Activated naive CD4-positive, alpha-beta T cell treated with anti-CD3 and anti-CD28 coated beads for 36 hours (primary cell): Measurements from ENCODE around the gene TPSAB1. TPM values are rescaled to one million over a fixed set of nuclear protein-coding genes. Genes with fewer than 3 reads are reported as not detected.
"Not testable (repeated sequence)": the region's sequence is repeated elsewhere in the genome, so short reads cannot be mapped to it uniquely, and the experiment has no call there.

Source experiments
- CTCF ChIA-PET: fragments of 350-600 bp; sonication (Branson Sonifier 250); formaldehyde crosslinking; loops from one replicate; lab custom pipeline; 2021; ENCODE audit warnings: antibody characterized with exemption; lab: Charles Lee
- DNase-seq: peaks from one replicate; pipeline ENCODE4 v3.0.0-alpha.2; 2020
- H3K27ac Mint-ChIP-seq: one replicate; pipeline ENCODE4 v1.8.0; 2021; ENCODE audit warnings: mild to moderate bottlenecking, mixed read lengths
- H3K27me3 Mint-ChIP-seq: one replicate; pipeline ENCODE4 v1.8.0; 2021; ENCODE audit warnings: low read depth, mixed read lengths
- H3K36me3 Mint-ChIP-seq: one replicate; pipeline ENCODE4 v1.8.0; 2021; ENCODE audit warnings: low read depth, mixed read lengths
- H3K4me1 Mint-ChIP-seq: one replicate; pipeline ENCODE4 v1.8.0; 2021; ENCODE audit warnings: low read depth, mixed read lengths
- H3K4me3 Mint-ChIP-seq: one replicate; pipeline ENCODE4 v1.8.0; 2021; ENCODE audit warnings: mild to moderate bottlenecking, moderate library complexity, mixed read lengths
- H3K9me3 Mint-ChIP-seq: one replicate; pipeline ENCODE4 v1.8.0; 2021; ENCODE audit warnings: mixed read lengths
- intact Hi-C: fragments of 100-400 bp; cut with micrococcal nuclease; formaldehyde crosslinking; loops from one replicate; pipeline ENCODE4 v1.15.1; 2023
- total RNA-seq, 2 experiments: library from RNA; stranded (reverse); gene quantifications; one replicate each; pipeline ENCODE4 v1.2.3, GENCODE V29; 2021

TPSAB1 gene
- total RNA-seq, 2 experiments from 2014 or later = not detected

GRCh38 chr16:1249031-1249755, 8.7 kb downstream of the TPSAB1 start:
- DNase-seq, H3K36me3 Mint-ChIP-seq, H3K27me3 Mint-ChIP-seq, CTCF ChIA-PET, H3K4me3 Mint-ChIP-seq, H3K27ac Mint-ChIP-seq, intact Hi-C loops, H3K4me1 Mint-ChIP-seq, H3K9me3 Mint-ChIP-seq: not testable (repeated sequence)

- H3K27ac Mint-ChIP-seq, intact Hi-C loops, H3K4me3 Mint-ChIP-seq, H3K27me3 Mint-ChIP-seq, H3K9me3 Mint-ChIP-seq, CTCF ChIA-PET, H3K4me1 Mint-ChIP-seq, DNase-seq, H3K36me3 Mint-ChIP-seq: not testable (repeated sequence)
These were observed 13.3 kb downstream of the TPSAB1 start for GRCh38 chr16:1253701-1254364.

GRCh38 chr16:1254821-1255220, 14.3 kb downstream of the TPSAB1 start:
- H3K27me3 Mint-ChIP-seq, CTCF ChIA-PET, H3K4me3 Mint-ChIP-seq, H3K9me3 Mint-ChIP-seq, DNase-seq, H3K27ac Mint-ChIP-seq, H3K4me1 Mint-ChIP-seq, H3K36me3 Mint-ChIP-seq, intact Hi-C loops: not testable (repeated sequence)

- H3K4me3 Mint-ChIP-seq, H3K27me3 Mint-ChIP-seq, CTCF ChIA-PET, H3K9me3 Mint-ChIP-seq, H3K36me3 Mint-ChIP-seq, H3K27ac Mint-ChIP-seq, intact Hi-C loops, H3K4me1 Mint-ChIP-seq, DNase-seq: not testable (repeated sequence)
These were observed 15.0 kb downstream of the TPSAB1 start, which contains the start of gene TPSD1 for GRCh38 chr16:1255276-1256122. Gene TPSD1, plus strand, starts transcription at chr16:1256069. Its CDS starts 212 bp downstream, at chr16:1256281.

GRCh38 chr16:1256296-1256873, 15.9 kb downstream of the TPSAB1 start:
- DNase-seq, H3K4me3 Mint-ChIP-seq, H3K4me1 Mint-ChIP-seq, H3K9me3 Mint-ChIP-seq, H3K36me3 Mint-ChIP-seq, intact Hi-C loops, H3K27ac Mint-ChIP-seq, CTCF ChIA-PET: not testable (repeated sequence)
- H3K27me3 Mint-ChIP-seq = peaks cover 12% of the 10 kb centered on the region

GRCh38 chr16:1256874-1257322, 16.4 kb downstream of the TPSAB1 start:
- Mint-ChIP-seq H3K9me3 (no peaks in the 10 kb centered on the region), H3K27ac (no peak overlapping the region), H3K36me3 (no peaks in the 10 kb centered on the region), H3K27me3 (peaks cover 12% of the 10 kb centered on the region), H3K4me3 (no peak overlapping the region), H3K4me1 (peaks cover 5% of the 10 kb centered on the region)
- DNase-seq = no peak
- CTCF ChIA-PET = no interaction called here
- intact Hi-C loops = no loop called here

GRCh38 chr16:1257561-1258224, 17.2 kb downstream of the TPSAB1 start:
- no peak for DNase-seq
- intact Hi-C loops = no loop called here
- Mint-ChIP-seq H3K36me3 (no peaks in the 10 kb centered on the region), H3K4me3 (no peak overlapping the region), H3K9me3 (no peaks in the 10 kb centered on the region), H3K4me1 (peaks cover 5% of the 10 kb centered on the region), H3K27ac (no peak overlapping the region), H3K27me3 (peaks cover 17% of the 10 kb centered on the region)
- CTCF ChIA-PET = no interaction called here

- no peak overlapping the region for H3K4me3 Mint-ChIP-seq
- H3K27ac Mint-ChIP-seq = no peak overlapping the region
- no peaks in the 10 kb centered on the region for H3K9me3 Mint-ChIP-seq
- CTCF ChIA-PET = no interaction called here
- intact Hi-C loops = no loop called here
- DNase-seq = no peak
- no peaks in the 10 kb centered on the region for H3K36me3 Mint-ChIP-seq
- H3K27me3 Mint-ChIP-seq = peaks cover 17% of the 10 kb centered on the region
- peaks cover 5% of the 10 kb centered on the region for H3K4me1 Mint-ChIP-seq
These were observed 17.7 kb downstream of the TPSAB1 start for GRCh38 chr16:1258225-1258600.

GRCh38 chr16:1258906-1259759, 18.6 kb downstream of the TPSAB1 start:
- Mint-ChIP-seq H3K27me3 (peaks cover 17% of the 10 kb centered on the region), H3K9me3 (no peaks in the 10 kb centered on the region), H3K4me3 (no peak overlapping the region), H3K4me1 (peaks cover 5% of the 10 kb centered on the region), H3K36me3 (no peaks in the 10 kb centered on the region), H3K27ac (no peak overlapping the region)
- DNase-seq = no peak
- intact Hi-C loops = no loop called here
- CTCF ChIA-PET = no interaction called here

GRCh38 chr16:1259760-1260068, 19.2 kb downstream of the TPSAB1 start:
- Mint-ChIP-seq H3K4me3 (no peak overlapping the region), H3K9me3 (peaks cover 5% of the 10 kb centered on the region), H3K36me3 (no peaks in the 10 kb centered on the region), H3K27ac (no peak overlapping the region), H3K27me3 (peaks cover 17% of the 10 kb centered on the region), H3K4me1 (peaks cover 5% of the 10 kb centered on the region)
- CTCF ChIA-PET = no interaction called here
- DNase-seq = no peak
- intact Hi-C loops = no loop called here

GRCh38 chr16:1260101-1260680, 19.7 kb downstream of the TPSAB1 start:
- Mint-ChIP-seq H3K4me1 (peaks cover 5% of the 10 kb centered on the region), H3K27me3 (peaks cover 17% of the 10 kb centered on the region), H3K9me3 (peaks cover 7% of the 10 kb centered on the region), H3K27ac (no peak overlapping the region), H3K4me3 (no peak overlapping the region), H3K36me3 (no peaks in the 10 kb centered on the region)
- DNase-seq = no peak
- CTCF ChIA-PET = no interaction called here
- intact Hi-C loops = no loop called here
